ENCODE data around the gene SLCO4A1.

SLCO4A1 gene

GRCh38 chr20:62652894-62653305, 10.6 kb downstream of the SLCO4A1 start:
- DNase-seq = no peak

GRCh38 chr20:62653373-62653772, 11.1 kb downstream of the SLCO4A1 start:
- DNase-seq = no peak

GRCh38 chr20:62653951-62654685, 11.8 kb downstream of the SLCO4A1 start:
- DNase-seq = no peak

- no peak for DNase-seq
These were observed 13.2 kb downstream of the SLCO4A1 start for GRCh38 chr20:62655282-62656196.

GRCh38 chr20:62656197-62656918, 14.1 kb downstream of the SLCO4A1 start:
- no peak for DNase-seq

- no peak for DNase-seq
These were observed 14.8 kb downstream of the SLCO4A1 start for GRCh38 chr20:62656919-62657588.

GRCh38 chr20:62657589-62657942, 15.3 kb downstream of the SLCO4A1 start:
- DNase-seq = no peak

GRCh38 chr20:62657956-62658355, 15.7 kb downstream of the SLCO4A1 start:
- DNase-seq = no peak

- DNase-seq = no peak
These were observed 16.4 kb downstream of the SLCO4A1 start for GRCh38 chr20:62658593-62659178.

- DNase-seq = no peak
These were observed 17.4 kb downstream of the SLCO4A1 start for GRCh38 chr20:62659488-62660239.

GRCh38 chr20:62660240-62660615, 17.9 kb downstream of the SLCO4A1 start:
- DNase-seq = no peak

GRCh38 chr20:62660768-62661167, 18.5 kb downstream of the SLCO4A1 start:
- no peak for DNase-seq

- no peak for DNase-seq
These were observed 19.3 kb downstream of the SLCO4A1 start for GRCh38 chr20:62661647-62662046.

GRCh38 chr20:62662422-62662821, 20.1 kb downstream of the SLCO4A1 start:
- DNase-seq = peak; percentile 88 to 96

GRCh38 chr20:62663145-62664018, 21.1 kb downstream of the SLCO4A1 start:
- no peak for DNase-seq

GRCh38 chr20:62664019-62664971, 22.0 kb downstream of the SLCO4A1 start:
- DNase-seq = no peak

- no peak for DNase-seq
These were observed 23.0 kb downstream of the SLCO4A1 start for GRCh38 chr20:62665153-62665754.

GRCh38 chr20:62665826-62666735, 23.8 kb downstream of the SLCO4A1 start:
- no peak for DNase-seq
